H1 (cell line): ENCODE data around the gene RAD51B. TPM values are rescaled to one million over a fixed set of nuclear protein-coding genes. Genes with fewer than 3 reads are reported as not detected.

Experiments used
- CTCF ChIA-PET: fragments of 300-600 bp; sonication (Branson Sonifier 250); formaldehyde crosslinking; loops from one replicate; lab custom pipeline; 2021; ENCODE audit not compliant: partially characterized antibody; lab: Charles Lee
- POLR2A ChIA-PET: fragments of 300-600 bp; sonication (Branson Sonifier 250); formaldehyde crosslinking; loops from one replicate; lab custom pipeline; 2021; ENCODE audit warnings: inconsistent platforms; ENCODE audit not compliant: partially characterized antibody; lab: Charles Lee
- DNase-seq, 2 experiments: peaks; one replicate each; pipeline versions ENCODE4 v3.0.0 to v3.0.0-alpha.2; 2010 to 2022; ENCODE audit warnings: low spot score in 2 of 2, low read depth in 1 of 2, mixed read lengths in 1 of 2
- FAIRE-seq: peaks from 2 replicates; lab custom pipeline; 2011; peaks lifted over from hg19 to GRCh38; lab: Jason Lieb, UNC
- H2AFZ ChIP-seq: 2 replicates; pipeline ENCODE4 v1.8.1; 2012; ENCODE audit warnings: low read length, inconsistent platforms
- H2AK5ac ChIP-seq: 2 replicates; pipeline ENCODE4 v1.6.1; 2013; ENCODE audit warnings: low read depth, low read length
- H2BK120ac ChIP-seq: replicated peaks from 2 replicates; pipeline ENCODE3; 2013; ENCODE audit warnings: low read depth, low read length, inconsistent platforms
- H2BK12ac ChIP-seq: 2 replicates; pipeline ENCODE4 v1.6.1; 2013; ENCODE audit warnings: low read depth, low read length
- H2BK15ac ChIP-seq: 2 replicates; pipeline ENCODE4 v1.6.1; 2013; ENCODE audit warnings: low read length
- H2BK20ac ChIP-seq: 2 replicates; pipeline ENCODE4 v1.6.1; 2013; ENCODE audit warnings: low read length
- H2BK5ac ChIP-seq: 2 replicates; pipeline ENCODE4 v1.6.1; 2013; ENCODE audit warnings: low read depth, low read length
- H3K14ac ChIP-seq: 2 replicates; pipeline ENCODE4 v1.6.1; 2013; ENCODE audit warnings: inconsistent platforms; ENCODE audit not compliant: insufficient read length
- H3K18ac ChIP-seq: 2 replicates; pipeline ENCODE4 v1.6.1; 2013; ENCODE audit warnings: low read length; ENCODE audit errors: extremely low read depth
- H3K23ac ChIP-seq: 2 replicates; pipeline ENCODE4 v1.6.1; 2013; ENCODE audit warnings: inconsistent platforms; ENCODE audit not compliant: insufficient read length
- H3K23me2 ChIP-seq: 2 replicates; pipeline ENCODE4 v1.6.1; 2013; ENCODE audit warnings: low read depth, low read length
- H3K27ac ChIP-seq: 2 replicates; pipeline ENCODE4 v1.6.1; 2011; ENCODE audit warnings: low read depth, low read length, inconsistent platforms
- H3K27me3 ChIP-seq, 4 experiments: replicated peaks in 1 of 4; 1 replicate in 1 of 4; 2 replicates in 3 of 4; pipeline versions ENCODE4 v1.6.1 to v1.8.1; 2011 to 2013; ENCODE audit warnings: low read length in 3 of 4, mild to moderate bottlenecking in 3 of 4, inconsistent platforms in 2 of 4, mixed read lengths in 2 of 4, moderate library complexity in 1 of 4; ENCODE audit not compliant: control insufficient read depth in 3 of 4, insufficient read depth in 3 of 4; ENCODE audit errors: extremely low read depth in 1 of 4
- H3K36me3 ChIP-seq, 4 experiments: 2 replicates each; pipeline versions ENCODE4 v1.6.1 to v1.8.1; 2011 to 2013; ENCODE audit warnings: mild to moderate bottlenecking in 4 of 4, low read length in 3 of 4, moderate library complexity in 2 of 4, control low read depth in 1 of 4, inconsistent platforms in 1 of 4; ENCODE audit not compliant: insufficient read depth in 4 of 4, control insufficient read depth in 2 of 4
- H3K4ac ChIP-seq: replicated peaks from 2 replicates; pipeline ENCODE3; 2013; ENCODE audit warnings: low read length, low read depth, mixed read lengths, inconsistent platforms; ENCODE audit not compliant: insufficient read length
- H3K4me1 ChIP-seq, 4 experiments: replicated peaks in 1 of 4; 1 replicate in 1 of 4; 2 replicates in 3 of 4; pipeline versions ENCODE4 v1.6.1 to v1.8.1; 2011 to 2013; ENCODE audit warnings: low read length in 3 of 4, inconsistent platforms in 2 of 4, mixed read lengths in 1 of 4; ENCODE audit not compliant: insufficient read depth in 4 of 4, control insufficient read depth in 3 of 4
- H3K4me2 ChIP-seq, 2 experiments: 2 replicates each; pipeline versions ENCODE4 v1.6.1 to v1.8.1; 2011 to 2013; ENCODE audit warnings: low read depth in 2 of 2, low read length in 2 of 2, control low read depth in 1 of 2, inconsistent platforms in 1 of 2, mild to moderate bottlenecking in 1 of 2; ENCODE audit not compliant: insufficient read depth in 1 of 2
- H3K4me3 ChIP-seq, 4 experiments: fragments of 200-600, 300-600 bp in 1 of 4; sonication (generic), shearing (Covaris generic), sonication (Bioruptor Twin) in 1 of 4; 2 replicates each; pipeline versions ENCODE4 v1.5.1 to v1.8.1; 2011 to 2016; ENCODE audit warnings: low read length in 4 of 4, low read depth in 3 of 4, control low read depth in 2 of 4, inconsistent platforms in 2 of 4, mild to moderate bottlenecking in 2 of 4, mixed read lengths in 1 of 4, moderate library complexity in 1 of 4; ENCODE audit not compliant: insufficient read depth in 2 of 4; ENCODE audit errors: extremely low read depth in 1 of 4
- H3K56ac ChIP-seq: replicated peaks from 2 replicates; pipeline ENCODE3; 2013; ENCODE audit warnings: low read depth, mild to moderate bottlenecking, mixed read lengths, low read length, inconsistent platforms; ENCODE audit not compliant: insufficient read length
- H3K79me1 ChIP-seq: 2 replicates; pipeline ENCODE4 v1.6.1; 2013; ENCODE audit warnings: low read depth, low read length, control low read depth
- H3K79me2 ChIP-seq, 2 experiments: 2 replicates each; pipeline versions ENCODE4 v1.6.1 to v1.8.1; 2012 to 2013; ENCODE audit warnings: low read length in 2 of 2, mild to moderate bottlenecking in 2 of 2, inconsistent platforms in 1 of 2; ENCODE audit not compliant: insufficient read depth in 2 of 2, control insufficient read depth in 1 of 2
- H3K9ac ChIP-seq, 4 experiments: replicated peaks in 1 of 4; 1 replicate in 1 of 4; 2 replicates in 3 of 4; pipeline versions ENCODE4 v1.6.1 to v1.8.1; 2011 to 2013; ENCODE audit warnings: low read depth in 3 of 4, low read length in 3 of 4, control low read depth in 2 of 4, mild to moderate bottlenecking in 2 of 4, moderate library complexity in 2 of 4, inconsistent platforms in 1 of 4; ENCODE audit errors: extremely low read depth in 1 of 4
- H3K9me3 ChIP-seq, 2 experiments: 2 replicates each; pipeline versions ENCODE4 v1.6.1 to v1.8.1; 2012 to 2013; ENCODE audit warnings: mild to moderate bottlenecking in 2 of 2, moderate library complexity in 2 of 2, control low read depth in 1 of 2, inconsistent platforms in 1 of 2, low read depth in 1 of 2, low read length in 1 of 2, mixed read lengths in 1 of 2; ENCODE audit not compliant: insufficient read depth in 2 of 2
- H4K20me1 ChIP-seq, 2 experiments: replicated peaks in 1 of 2; 2 replicates each; pipeline versions ENCODE3 to v1.8.1; 2011 to 2013; ENCODE audit warnings: inconsistent platforms in 2 of 2, low read length in 2 of 2, mild to moderate bottlenecking in 1 of 2; ENCODE audit not compliant: insufficient read depth in 2 of 2, control insufficient read depth in 1 of 2
- H4K5ac ChIP-seq: 2 replicates; pipeline ENCODE4 v1.6.1; 2013; ENCODE audit warnings: low read length, low read depth, mixed read lengths, inconsistent platforms; ENCODE audit not compliant: insufficient read length
- H4K8ac ChIP-seq: 2 replicates; pipeline ENCODE4 v1.8.0; 2013; ENCODE audit warnings: mild to moderate bottlenecking, moderate library complexity, low read length, inconsistent platforms; ENCODE audit not compliant: insufficient read depth; ENCODE audit errors: extremely low read depth
- H4K91ac ChIP-seq: replicated peaks from 2 replicates; pipeline ENCODE3; 2013; ENCODE audit warnings: low read length, mixed read lengths, inconsistent platforms; ENCODE audit not compliant: insufficient read length
- EP300 ChIP-seq, 2 experiments: IDR thresholded peaks; 1 replicate in 1 of 2; 2 replicates in 1 of 2; pipeline ENCODE4 v1.6.1; 2011 to 2012; ENCODE audit warnings: low read depth in 2 of 2, low read length in 2 of 2, mild to moderate bottlenecking in 2 of 2, borderline replicate concordance in 1 of 2, inconsistent platforms in 1 of 2, moderate library complexity in 1 of 2
- NANOG ChIP-seq: IDR thresholded peaks from 2 replicates; pipeline ENCODE4 v1.6.1; 2011; ENCODE audit warnings: low read length, low read depth, mild to moderate bottlenecking, inconsistent platforms; ENCODE audit not compliant: insufficient read depth, poor library complexity, severe bottlenecking
- SUZ12 ChIP-seq: fragments of 200-600 bp; sonication (generic); IDR thresholded peaks from 2 replicates; pipeline ENCODE4 v1.6.1; 2012; ENCODE audit warnings: mild to moderate bottlenecking, inconsistent platforms, low read length, moderate library complexity, mixed read lengths
- WGBS, 2 experiments: shearing (Covaris generic) in 1 of 2; methylation state at CpG; one replicate each; pipeline versions ENCODE4 v1.1.6 to v1.1.7; 2013 to 2015; ENCODE audit warnings: low lambda C conversion rate in 2 of 2, mixed read lengths in 2 of 2, inconsistent platforms in 1 of 2, low coverage in 1 of 2, missing lambda C conversion rate in 1 of 2; ENCODE audit not compliant: insufficient replicate concordance in 2 of 2, insufficient coverage in 1 of 2, insufficient read length in 1 of 2; ENCODE audit errors: extremely low coverage in 1 of 2, missing lambda C conversion rate in 1 of 2; 5-methylcytosine and 5-hydroxymethylcytosine counted together
- polyA plus RNA-seq, 7 experiments: library from polyadenylated mRNA; depleted of rRNA in 3 of 7; stranded (reverse) in 5 of 7; unstranded in 2 of 7; fragments of >200 nt in 5 of 7; fragments of 200-250 nt in 2 of 7; gene quantifications; 1 replicate in 5 of 7; 2 replicates in 1 of 7; 4 replicates in 1 of 7; pipeline versions ENCODE4 v1.2.1 to v1.2.3, GENCODE V29; 2011 to 2013; ENCODE audit warnings: missing spikeins in 2 of 7, mixed read lengths in 2 of 7
- total RNA-seq: library from RNA; stranded (reverse); fragmentation: NEBNext Ultra II Directional; extraction: Animal tissue kit (Norgen Biotek cat#: 25700); gene quantifications from 2 replicates; pipeline ENCODE4 v1.2.1, GENCODE V29; 2021

RAD51B gene
- total and polyA plus RNA-seq, 2 of the 8 experiments (the other 6 are each of a cell fraction or from before 2014, with no cell fraction given), result 3.9 to 14.9 TPM

DNA sequence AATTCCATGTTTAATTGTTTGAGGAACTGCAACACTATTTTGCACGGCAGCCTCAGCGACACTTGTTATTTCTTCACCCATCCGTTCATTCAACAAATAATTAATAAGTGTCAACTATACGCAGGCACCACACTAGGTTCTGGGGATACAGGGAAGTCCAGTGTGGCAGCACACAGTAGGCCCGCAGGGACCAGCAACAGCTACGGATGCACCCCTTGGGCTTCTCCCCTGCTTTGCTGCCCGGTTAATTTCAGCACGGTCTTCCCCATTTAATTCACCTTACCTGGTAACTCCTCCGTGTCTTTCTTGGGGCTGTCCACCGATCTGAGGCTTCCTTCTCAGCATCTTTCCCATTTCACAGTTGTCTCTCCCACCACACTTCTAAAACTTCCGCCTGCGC, 925.0 kb downstream of the RAD51B start:
- H3K23ac ChIP-seq, result no peak overlapping the region
- ChIA-PET CTCF (interaction anchor here (1.1 to 1.6 kb wide), 5 partner anchors 10 to 74 kb away, joined by 4 to 7 read pairs (median 5); no protein-coding TSS in a partner anchor), POLR2A (no interaction called here)
- no peak overlapping the region for H4K91ac ChIP-seq
- no peak overlapping the region for H2BK5ac ChIP-seq
- no peak for TF ChIP-seq NANOG
- no peak for TF ChIP-seq SUZ12
- no peak for TF ChIP-seq EP300 (IDR thresholded peaks at IDR 0.05; ENCODE audit: borderline replicate concordance in 1 of 2, low read depth in 2 of 2, low read length in 2 of 2)
- no peak overlapping the region for H3K4ac ChIP-seq
- DNase-seq (no peak), FAIRE-seq (no peak)
- 90% methylated on average over 12 of the region's 12 CpGs; no CpG with 5 or more reads in 1 of the 2 experiments for WGBS, 2 experiments
- no peaks in the 10 kb centered on the region for H4K20me1 ChIP-seq
- H3K27ac ChIP-seq, result no peak overlapping the region
- H2BK12ac ChIP-seq, result no peak overlapping the region
- H3K4me1 ChIP-seq, result no peaks in the 10 kb centered on the region; a peak in 1 of 7 replicates
- no peak overlapping the region for H2BK20ac ChIP-seq
- H2BK15ac ChIP-seq, result no peak overlapping the region
- no peak overlapping the region for H4K8ac ChIP-seq
- no peaks in the 10 kb centered on the region; a peak in 2 of 4 replicates for H3K9me3 ChIP-seq
- H2BK120ac ChIP-seq, result no peak overlapping the region
- no peak overlapping the region for H3K14ac ChIP-seq
- H4K5ac ChIP-seq, result no peak overlapping the region
- no peak overlapping the region for H3K4me3 ChIP-seq
- no peak overlapping the region for H3K4me2 ChIP-seq
- no peak overlapping the region for H2AFZ ChIP-seq
- no peak overlapping the region for H3K9ac ChIP-seq
- no peaks in the 10 kb centered on the region for H3K79me2 ChIP-seq
- H2AK5ac ChIP-seq, result no peak overlapping the region
- no peaks in the 10 kb centered on the region for H3K79me1 ChIP-seq
- H3K18ac ChIP-seq, result no peak overlapping the region
- H3K27me3 ChIP-seq, result no peaks in the 10 kb centered on the region
- no peaks in the 10 kb centered on the region for H3K23me2 ChIP-seq
- no peaks in the 10 kb centered on the region for H3K36me3 ChIP-seq
- no peak overlapping the region for H3K56ac ChIP-seq
